Neural cell (in vitro differentiated cells): ENCODE measurements around the gene FOXN1. TPM values are rescaled to one million over a fixed set of nuclear protein-coding genes. Genes with fewer than 3 reads are reported as not detected.

Source experiments
- H2AFZ ChIP-seq: fragments of 200-600, 300-800 bp; sonication (generic), shearing (Covaris generic); 2 replicates; pipeline ENCODE4 v1.6.0; 2014; ENCODE audit warnings: low read depth, mild to moderate bottlenecking, antibody characterized with exemption, low read length, moderate library complexity
- H3F3A ChIP-seq: fragments of 200-600 bp; shearing (Covaris generic); 2 replicates; pipeline ENCODE4 v1.6.1; 2016; ENCODE audit warnings: mild to moderate bottlenecking, moderate library complexity, mixed read lengths, antibody characterized with exemption, low read length; ENCODE audit not compliant: insufficient read depth, poor library complexity, severe bottlenecking
- H3K27ac ChIP-seq: fragments of 200-600, 300-800 bp; sonication (generic), shearing (Covaris generic); 2 replicates; pipeline ENCODE4 v1.5.1; 2014; ENCODE audit warnings: mild to moderate bottlenecking, low read length, moderate library complexity
- H3K27me3 ChIP-seq: fragments of 300-800, 200-600 bp; sonication (generic), shearing (Covaris generic); 2 replicates; pipeline ENCODE4 v1.6.0; 2014; ENCODE audit warnings: mild to moderate bottlenecking, low read depth, low read length, moderate library complexity; ENCODE audit not compliant: insufficient read depth
- H3K36me3 ChIP-seq: fragments of 300-800, 200-600 bp; sonication (generic), shearing (Covaris generic); 2 replicates; pipeline ENCODE4 v1.5.1; 2014; ENCODE audit warnings: mild to moderate bottlenecking, antibody characterized with exemption, low read length, moderate library complexity; ENCODE audit not compliant: insufficient read depth
- H3K4me2 ChIP-seq: fragments of 300-800, 200-600 bp; sonication (generic), shearing (Covaris generic); 2 replicates; pipeline ENCODE4 v1.6.0; 2014; ENCODE audit warnings: mild to moderate bottlenecking, low read length
- H3K4me3 ChIP-seq: fragments of 300-800, 200-600 bp; sonication (generic), shearing (Covaris generic); 2 replicates; pipeline ENCODE4 v1.5.1; 2014; ENCODE audit warnings: mild to moderate bottlenecking, low read length, moderate library complexity
- H3K79me2 ChIP-seq: fragments of 200-600 bp; shearing (Covaris generic); replicated peaks from 2 replicates; pipeline ENCODE4 v1.6.0; 2014; ENCODE audit warnings: mild to moderate bottlenecking, low read length, moderate library complexity; ENCODE audit not compliant: insufficient read depth
- H3K9ac ChIP-seq: fragments of 300-800, 200-600 bp; sonication (generic), shearing (Covaris generic); 2 replicates; pipeline ENCODE4 v1.6.1; 2016; ENCODE audit warnings: mild to moderate bottlenecking, low read length, mixed read lengths
- H3K9me2 ChIP-seq: fragments of 200-600 bp; shearing (Covaris generic); 2 replicates; pipeline ENCODE4 v1.6.1; 2016; ENCODE audit warnings: mild to moderate bottlenecking, low read length, mixed read lengths; ENCODE audit not compliant: insufficient read depth
- H3K9me3 ChIP-seq: fragments of 200-600, 300-800 bp; sonication (generic), shearing (Covaris generic); 2 replicates; pipeline ENCODE4 v1.6.1; 2016; ENCODE audit warnings: mild to moderate bottlenecking, mixed run types, low read length, moderate library complexity, mixed read lengths
- H4K20me1 ChIP-seq: fragments of 200-600 bp; shearing (Covaris generic); 2 replicates; pipeline ENCODE4 v1.6.1; 2016; ENCODE audit warnings: mild to moderate bottlenecking, mixed run types; ENCODE audit not compliant: insufficient read depth
- EP300 ChIP-seq: fragments of 450-650 bp; conservative IDR thresholded peaks from 2 replicates; pipeline ENCODE4 v1.6.1; 2014; ENCODE audit warnings: antibody characterized with exemption, mild to moderate bottlenecking, moderate library complexity; ENCODE audit not compliant: poor library complexity, severe bottlenecking
- EZH2 ChIP-seq: fragments of 200-600, 300-800 bp; shearing (Covaris generic), sonication (generic); IDR thresholded peaks from 2 replicates; pipeline ENCODE4 v1.6.1; 2014; ENCODE audit warnings: antibody characterized with exemption, low read length, borderline replicate concordance, mild to moderate bottlenecking; ENCODE audit not compliant: insufficient read depth, poor library complexity, severe bottlenecking
- MXI1 ChIP-seq: fragments of 450-650 bp; conservative IDR thresholded peaks from 2 replicates; pipeline ENCODE4 v1.6.1; 2014; ENCODE audit warnings: antibody characterized with exemption, mild to moderate bottlenecking; ENCODE audit not compliant: poor library complexity, severe bottlenecking
- POLR2AphosphoS5 ChIP-seq: IDR thresholded peaks from 2 replicates; pipeline ENCODE4 v1.6.1; 2012
- RAD21 ChIP-seq: fragments of 450-650 bp; conservative IDR thresholded peaks from 2 replicates; pipeline ENCODE4 v1.6.1; 2014; ENCODE audit warnings: antibody characterized with exemption, mild to moderate bottlenecking, moderate library complexity
- REST ChIP-seq: IDR thresholded peaks from 2 replicates; pipeline ENCODE4 v1.6.1; 2012; ENCODE audit warnings: borderline replicate concordance
- SMC3 ChIP-seq: fragments of 450-650 bp; conservative IDR thresholded peaks from 2 replicates; pipeline ENCODE4 v1.6.1; 2014; ENCODE audit warnings: antibody characterized with exemption, mild to moderate bottlenecking, moderate library complexity; ENCODE audit not compliant: poor library complexity
- TAF1 ChIP-seq: IDR thresholded peaks from 2 replicates; pipeline ENCODE4 v1.6.1; 2012; ENCODE audit warnings: low read depth
- polyA plus RNA-seq: library from polyadenylated mRNA; depleted of rRNA; stranded (reverse); fragments of >200 nt; gene quantifications from 2 replicates; pipeline ENCODE4 v1.2.3, GENCODE V29; 2014
- TF ChIP-seq, protein P1 (sequence below): fragments of 450-650 bp; IDR thresholded peaks from 2 replicates; pipeline ENCODE4 v1.5.1; 2014; ENCODE audit warnings: antibody characterized with exemption, mild to moderate bottlenecking, moderate library complexity; ENCODE audit not compliant: poor library complexity, severe bottlenecking

FOXN1 gene
- polyA plus RNA-seq, 1 donor from 2014 or later, result not detected

GRCh38 chr17:28515518-28515917, 9.4 kb downstream of the FOXN1 start:
- H3K36me3 ChIP-seq, result no peaks in the 10 kb centered on the region
- TF ChIP-seq RAD21, result no peak
- no peak for TF ChIP-seq REST
- TF ChIP-seq SMC3, result no peak
- TF ChIP-seq TAF1, result no peak
- no peak for TF ChIP-seq MXI1
- no peak for TF ChIP-seq EP300
- TF ChIP-seq POLR2AphosphoS5, result no peak
- TF ChIP-seq, protein P1, sequence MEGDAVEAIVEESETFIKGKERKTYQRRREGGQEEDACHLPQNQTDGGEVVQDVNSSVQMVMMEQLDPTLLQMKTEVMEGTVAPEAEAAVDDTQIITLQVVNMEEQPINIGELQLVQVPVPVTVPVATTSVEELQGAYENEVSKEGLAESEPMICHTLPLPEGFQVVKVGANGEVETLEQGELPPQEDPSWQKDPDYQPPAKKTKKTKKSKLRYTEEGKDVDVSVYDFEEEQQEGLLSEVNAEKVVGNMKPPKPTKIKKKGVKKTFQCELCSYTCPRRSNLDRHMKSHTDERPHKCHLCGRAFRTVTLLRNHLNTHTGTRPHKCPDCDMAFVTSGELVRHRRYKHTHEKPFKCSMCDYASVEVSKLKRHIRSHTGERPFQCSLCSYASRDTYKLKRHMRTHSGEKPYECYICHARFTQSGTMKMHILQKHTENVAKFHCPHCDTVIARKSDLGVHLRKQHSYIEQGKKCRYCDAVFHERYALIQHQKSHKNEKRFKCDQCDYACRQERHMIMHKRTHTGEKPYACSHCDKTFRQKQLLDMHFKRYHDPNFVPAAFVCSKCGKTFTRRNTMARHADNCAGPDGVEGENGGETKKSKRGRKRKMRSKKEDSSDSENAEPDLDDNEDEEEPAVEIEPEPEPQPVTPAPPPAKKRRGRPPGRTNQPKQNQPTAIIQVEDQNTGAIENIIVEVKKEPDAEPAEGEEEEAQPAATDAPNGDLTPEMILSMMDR, result no peak
- no peak for TF ChIP-seq EZH2
- no peak overlapping the region for H2AFZ ChIP-seq
- no peak overlapping the region for H3K27ac ChIP-seq
- H3K27me3 ChIP-seq, result no peaks in the 10 kb centered on the region
- H3K4me3 ChIP-seq, result no peak overlapping the region
- no peaks in the 10 kb centered on the region for H3K79me2 ChIP-seq
- no peaks in the 10 kb centered on the region for H4K20me1 ChIP-seq
- H3K9me3 ChIP-seq, result peaks cover 9% of the 10 kb centered on the region
- no peaks in the 10 kb centered on the region for H3F3A ChIP-seq
- no peak overlapping the region for H3K9ac ChIP-seq
- no peak overlapping the region for H3K4me2 ChIP-seq
- no peaks in the 10 kb centered on the region for H3K9me2 ChIP-seq

DNA sequence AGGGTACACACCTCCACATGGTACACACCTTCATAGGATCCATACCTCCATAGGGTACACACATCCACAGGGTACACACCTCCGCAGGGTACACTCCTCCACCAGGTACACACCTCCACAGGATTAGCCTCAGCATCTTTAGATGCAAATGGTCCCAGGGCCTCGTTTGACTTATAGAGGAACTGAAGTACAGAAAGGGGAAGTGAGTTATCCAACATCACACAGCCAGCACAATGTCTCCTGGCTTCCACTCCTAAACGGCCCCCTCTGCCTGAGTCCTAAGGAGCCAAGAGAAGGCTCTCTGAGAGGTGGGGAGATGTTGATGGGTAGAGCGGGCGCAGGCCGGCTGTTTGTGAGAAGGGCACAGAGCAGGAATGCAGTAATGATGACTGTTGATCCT, 12.0 kb downstream of the FOXN1 start:
- H3F3A ChIP-seq, result no peaks in the 10 kb centered on the region
- no peak overlapping the region for H3K4me2 ChIP-seq
- TF ChIP-seq, protein P1, result no peak
- TF ChIP-seq TAF1 (no peak), EP300 (no peak), SMC3 (no peak), POLR2AphosphoS5 (no peak), RAD21 (no peak), REST (no peak), MXI1 (no peak)
- H3K4me3 ChIP-seq, result no peak overlapping the region
- H3K9me2 ChIP-seq, result no peaks in the 10 kb centered on the region
- H4K20me1 ChIP-seq, result no peaks in the 10 kb centered on the region
- H3K27me3 ChIP-seq, result no peaks in the 10 kb centered on the region
- no peak overlapping the region for H3K27ac ChIP-seq
- peaks cover 9% of the 10 kb centered on the region for H3K9me3 ChIP-seq
- no peak overlapping the region for H3K9ac ChIP-seq
- H3K36me3 ChIP-seq, result no peaks in the 10 kb centered on the region
- no peak overlapping the region for H2AFZ ChIP-seq
- H3K79me2 ChIP-seq, result no peaks in the 10 kb centered on the region
